Pancreas (tissue), 10 donors: ENCODE measurements around the gene MBTPS1. TPM values are rescaled to one million over a fixed set of nuclear protein-coding genes. Genes with fewer than 3 reads are reported as not detected.

Experiments used
- ATAC-seq, 4 donors: fragments of 200-7000 bp; cut with Tn5 transposase; one replicate each; pipeline versions ENCODE4 v1.8.0 to v1.9.1; 2020; ENCODE audit warnings: mild to moderate bottlenecking in 4 of 4, moderate library complexity in 4 of 4
- DNase-seq, 6 donors: peaks; one replicate each; pipeline ENCODE4 v3.0.0-alpha.2; 2020
- FAIRE-seq: peaks from 2 replicates; lab custom pipeline; 2012; peaks lifted over from hg19 to GRCh38; lab: Jason Lieb, UNC
- H3K27ac ChIP-seq, 4 donors: fragments of 200-600 bp; sonication (generic); 1 replicate in 3 of 4; 2 replicates in 1 of 4; pipeline versions ENCODE4 v1.5.0 to v1.8.0; 2020
- H3K27me3 ChIP-seq, 4 donors: fragments of 200-600 bp; one replicate each; pipeline ENCODE4 v1.8.0; 2021
- H3K36me3 ChIP-seq, 3 donors: fragments of 200-600 bp; sonication (generic) in 1 of 3; one replicate each; pipeline versions ENCODE4 v1.5.0 to v1.8.0; 2020 to 2021
- H3K4me1 ChIP-seq, 3 donors: fragments of 200-600 bp; one replicate each; pipeline ENCODE4 v1.8.0; 2021
- H3K4me3 ChIP-seq, 4 donors: fragments of 200-600 bp; sonication (generic) in 2 of 4; one replicate each; pipeline versions ENCODE4 v1.5.0 to v1.8.0; 2020 to 2021
- H3K9me3 ChIP-seq, 4 donors: fragments of 200-600 bp; one replicate each; pipeline ENCODE4 v1.8.0; 2021
- CTCF ChIP-seq, 4 donors: fragments of 200-600 bp; sonication (generic) in 3 of 4; IDR thresholded peaks; one replicate each; pipeline versions ENCODE4 v1.5.0 to v1.8.0; 2021; ENCODE audit warnings: antibody characterized with exemption in 4 of 4
- whole genome bisulfite sequencing, 2 donors: extraction: QIAGEN DNeasy Blood & Tissue Kit; methylation state at CpG; one replicate each; pipeline ENCODE4 v1.1.7; 2013; 5-methylcytosine and 5-hydroxymethylcytosine counted together
- intact Hi-C, 3 donors: fragments of 100-400 bp; cut with DNase I; formaldehyde crosslinking; loops; one replicate each; pipeline versions ENCODE4 v1.11.1 to v1.14.2; 2022
- polyA plus RNA-seq, 2 donors: library from polyadenylated mRNA; stranded (reverse); fragments of 200-250 nt; gene quantifications; one replicate each; pipeline ENCODE4 v1.2.3, GENCODE V29; 2013
- total RNA-seq, 6 donors: library from RNA; stranded (reverse); fragmentation: NEBNext Ultra II Directional in 4 of 6; extraction: Animal tissue kit (Norgen Biotek cat#: 25700) in 4 of 6; gene quantifications; one replicate each; pipeline versions ENCODE4 v1.2.1 to v1.2.4, GENCODE V29; 2021 to 2023
- donor health status: healthy with polysubstance abuse.
- donor health status: DM: no; HTN: no; CAD: no; lungs with moderate emphysema.
- donor health status: DM: no; HTN: no; CAD: no.
- donor health status: control.
- donor health status: control.
- donor health status: Bipolar disorder and iron deficiency.
- donor health status: DM: yes; HTN: yes; CAD: no.
- donor health status: DM: no; HTN: no; CAD: no.
- donor health status: DM: no; HTN: no; CAD: no.
- donor health status: DM: yes; HTN: yes; CAD: no.

Gene MBTPS1
- total and polyA plus RNA-seq, 8 donors = 32.8 to 56.8 (median 43.2) TPM

DNA sequence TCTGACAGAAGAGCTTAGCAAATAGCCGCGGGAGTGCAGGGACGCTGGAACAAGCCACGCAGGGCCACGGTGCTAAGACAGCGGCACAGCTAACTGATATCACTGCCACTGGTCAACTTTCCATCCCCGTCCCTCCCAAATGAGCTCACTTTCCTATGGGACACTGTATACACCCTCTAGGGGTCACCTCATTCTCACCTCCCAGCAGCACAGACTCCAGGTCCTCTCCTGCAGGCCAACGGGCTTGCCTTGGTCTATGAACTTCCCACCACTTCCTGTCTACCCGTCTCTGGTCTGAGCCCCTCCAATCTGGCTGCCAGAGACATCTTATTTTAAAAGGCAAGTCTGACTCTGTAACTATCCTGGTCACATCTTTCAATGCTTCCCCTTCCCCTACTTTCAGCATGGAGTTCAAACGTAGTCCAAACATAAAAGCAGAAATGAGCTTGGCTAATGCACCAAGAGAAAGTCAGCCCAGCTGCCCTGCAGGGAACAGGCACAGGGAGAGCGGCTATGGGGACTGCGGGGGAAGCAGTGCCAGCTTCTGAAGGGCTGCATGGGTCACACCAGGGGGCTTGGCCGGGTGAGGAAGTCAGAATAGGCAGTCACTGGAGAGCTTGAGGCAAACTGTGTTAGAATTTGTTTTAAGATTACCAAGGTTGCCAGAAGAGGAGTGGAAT is 47.8 kb downstream of the MBTPS1 start:
- Histone ChIP-seq H3K4me3 (no peak overlapping the region), H3K36me3 (peaks cover 0 to 72% (median 36%) of the 10 kb centered on the region in 3 donors), H3K27ac (no peak overlapping the region), H3K4me1 (no peaks in the 10 kb centered on the region), H3K9me3 (no peaks in the 10 kb centered on the region), H3K27me3 (no peaks in the 10 kb centered on the region)
- no peak for TF ChIP-seq CTCF (IDR thresholded peaks at IDR 0.05)
- WGBS, 2 donors = 82 to 89% methylated on average over 13 of the region's 13 CpGs
- FAIRE-seq (no peak), DNase-seq (peak in 1 of 6 donors; percentile 39), ATAC-seq (peak in 2 of 4 donors; percentile 20 to 23)
- intact Hi-C loops = no loop called here

DNA sequence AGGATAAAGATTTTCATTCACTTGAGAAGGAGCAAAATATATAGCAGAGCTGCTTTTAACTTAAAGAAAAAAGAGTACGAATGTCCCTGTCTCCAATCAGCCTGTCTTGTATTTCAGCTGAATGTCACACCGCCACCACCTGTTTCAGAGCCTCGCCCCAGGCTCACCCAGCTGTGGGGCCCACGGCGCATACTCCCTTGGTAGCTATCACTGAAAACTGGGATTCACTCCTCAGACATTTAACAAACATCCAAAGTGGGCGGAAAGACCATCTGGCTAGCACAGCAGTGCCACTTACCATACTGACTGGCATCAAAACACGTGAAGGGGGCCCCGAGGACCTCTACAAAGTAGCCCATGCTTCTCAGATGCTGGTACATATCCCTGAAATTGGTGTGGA is 48.7 kb downstream of the MBTPS1 start:
- TF ChIP-seq CTCF (IDR thresholded peaks at IDR 0.05) = no peak
- no peak overlapping the region for H3K27ac ChIP-seq
- H3K4me1 ChIP-seq = no peaks in the 10 kb centered on the region
- DNase-seq (peak in 1 of 6 donors; percentile 31), ATAC-seq (no peak), FAIRE-seq (no peak)
- WGBS, 2 donors = 91 to 94% methylated on average over 8 of the region's 8 CpGs
- H3K4me3 ChIP-seq = no peak overlapping the region
- no peaks in the 10 kb centered on the region for H3K27me3 ChIP-seq
- H3K9me3 ChIP-seq = no peaks in the 10 kb centered on the region
- peaks cover 0 to 70% (median 40%) of the 10 kb centered on the region in 3 donors for H3K36me3 ChIP-seq
- intact Hi-C loops = no loop called here

- ATAC-seq (no peak), DNase-seq (peak in 1 of 6 donors; percentile 11), FAIRE-seq (no peak)
- Histone ChIP-seq H3K9me3 (no peaks in the 10 kb centered on the region), H3K36me3 (peaks cover 0 to 70% (median 42%) of the 10 kb centered on the region in 3 donors), H3K4me1 (no peaks in the 10 kb centered on the region), H3K4me3 (no peak overlapping the region), H3K27ac (no peak overlapping the region), H3K27me3 (no peaks in the 10 kb centered on the region)
- intact Hi-C loops = no loop called here
- WGBS, 2 donors = 88 to 89% methylated on average over 9 of the region's 9 CpGs
- no peak for TF ChIP-seq CTCF (IDR thresholded peaks at IDR 0.05)
Measured at GRCh38 chr16:84067640-84068039, 49.1 kb downstream of the MBTPS1 start.

GRCh38 chr16:84065536-84066132 is 51.1 kb downstream of the MBTPS1 start:
- intact Hi-C loops = no loop called here
- Histone ChIP-seq H3K27ac (no peak overlapping the region), H3K4me3 (no peak overlapping the region), H3K9me3 (no peaks in the 10 kb centered on the region), H3K27me3 (no peaks in the 10 kb centered on the region), H3K36me3 (peaks cover 0 to 80% (median 47%) of the 10 kb centered on the region in 3 donors), H3K4me1 (no peaks in the 10 kb centered on the region)
- peak in 3 of 6 donors; percentile 27 to 65 (median 58) for DNase-seq
- TF ChIP-seq CTCF (IDR thresholded peaks at IDR 0.05) = peak; percentile 17 to 49 (median 41)
- no peak for FAIRE-seq
- ATAC-seq = peak; percentile 55 to 79 (median 72)
- WGBS, 2 donors = 41 to 42% methylated on average over 12 of the region's 12 CpGs

DNA sequence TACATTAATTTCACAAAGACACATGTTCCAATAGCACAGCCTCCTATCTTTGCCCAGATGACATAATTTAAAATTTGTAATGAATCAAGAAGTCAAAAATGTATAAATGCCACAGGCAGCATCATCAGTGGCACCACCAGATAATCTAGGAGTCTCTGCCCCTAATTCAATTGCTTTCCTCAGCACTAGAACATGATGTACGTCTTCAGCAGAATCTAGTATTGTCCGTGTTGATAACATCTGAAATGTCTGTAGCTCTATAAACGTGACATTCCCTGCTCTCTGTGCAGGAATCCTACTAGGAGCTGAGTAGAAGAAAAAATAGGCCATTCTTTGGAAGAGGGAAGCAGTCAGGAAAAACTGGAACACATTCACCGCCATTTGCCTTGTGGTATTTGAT is 52.8 kb downstream of the MBTPS1 start:
- intact Hi-C loops = loop anchor here in 1 of 3 donors (5.0 kb wide), 1 partner anchor 97 kb away; the partner anchor contains the start of gene NECAB2
- H3K36me3 ChIP-seq = peaks cover 0 to 80% (median 37%) of the 10 kb centered on the region in 3 donors

More for the DNA sequence above, 52.8 kb downstream of the MBTPS1 start:
- no peaks in the 10 kb centered on the region for H3K4me1 ChIP-seq
- 90 to 93% methylated on average over 4 of the region's 4 CpGs for WGBS, 2 donors
- no peak for ATAC-seq
- H3K27me3 ChIP-seq = no peaks in the 10 kb centered on the region
- H3K27ac ChIP-seq = no peak overlapping the region
- H3K9me3 ChIP-seq = no peaks in the 10 kb centered on the region
- H3K4me3 ChIP-seq = no peak overlapping the region
- DNase-seq = no peak
- no peak for TF ChIP-seq CTCF (IDR thresholded peaks at IDR 0.05)
- FAIRE-seq = no peak
